Smooth muscle cell (in vitro differentiated cells): Measurements from ENCODE around the gene ZNF366. TPM values are rescaled to one million over a fixed set of nuclear protein-coding genes. Genes with fewer than 3 reads are reported as not detected.

ENCODE experiments used
- DNase-seq: peaks from one replicate; lab custom pipeline; 2025; ENCODE audit not compliant: unreplicated experiment; lab: John Stamatoyannopoulos, UW
- H2AFZ ChIP-seq: fragments of 200-600 bp; sonication (generic); 2 replicates; pipeline ENCODE4 v1.6.0; 2016; ENCODE audit warnings: antibody characterized with exemption, low read depth, mild to moderate bottlenecking
- H3F3A ChIP-seq: fragments of 200-600 bp; sonication (generic); 2 replicates; pipeline ENCODE4 v1.6.0; 2017; ENCODE audit warnings: antibody characterized with exemption, low read depth
- H3K27ac ChIP-seq: fragments of 200-600 bp; sonication (generic); 2 replicates; pipeline ENCODE4 v1.5.1; 2016; ENCODE audit warnings: low read depth, mild to moderate bottlenecking
- H3K27me3 ChIP-seq: fragments of 200-600 bp; sonication (generic); 2 replicates; pipeline ENCODE4 v1.6.1; 2016; ENCODE audit warnings: low read depth, mild to moderate bottlenecking
- H3K36me3 ChIP-seq: fragments of 200-600 bp; sonication (generic); 2 replicates; pipeline ENCODE4 v1.5.1; 2016; ENCODE audit warnings: low read depth
- H3K4me1 ChIP-seq: fragments of 200-600 bp; sonication (generic); 2 replicates; pipeline ENCODE4 v1.5.1; 2016; ENCODE audit warnings: low read depth
- H3K4me2 ChIP-seq: fragments of 200-600 bp; sonication (generic); 2 replicates; pipeline ENCODE4 v1.6.0; 2016; ENCODE audit warnings: mild to moderate bottlenecking
- H3K4me3 ChIP-seq: fragments of 200-600 bp; sonication (generic); 2 replicates; pipeline ENCODE4 v1.5.1; 2016; ENCODE audit warnings: mild to moderate bottlenecking
- H3K79me2 ChIP-seq: fragments of 200-600 bp; sonication (generic); 2 replicates; pipeline ENCODE4 v1.6.0; 2016; ENCODE audit warnings: low read depth, mild to moderate bottlenecking
- H3K9ac ChIP-seq: fragments of 200-600 bp; sonication (generic); 2 replicates; pipeline ENCODE4 v1.6.0; 2016; ENCODE audit warnings: low read depth
- H3K9me3 ChIP-seq: fragments of 200-600 bp; sonication (generic); replicated peaks from 2 replicates; pipeline ENCODE4 v1.5.1; 2016; ENCODE audit warnings: low read depth
- H4K20me1 ChIP-seq: fragments of 200-600 bp; sonication (generic); 2 replicates; pipeline ENCODE4 v1.6.0; 2016; ENCODE audit warnings: low read depth
- WGBS: methylation state at CpG from one replicate; pipeline ENCODE4 v1.1.7; 2016; ENCODE audit warnings: low lambda C conversion rate; 5-methylcytosine and 5-hydroxymethylcytosine counted together
- polyA plus RNA-seq: library from polyadenylated mRNA; unstranded; fragments of >200 nt; fragmentation: Nextera tagmentation; extraction: Ambion mirVana; gene quantifications from 2 replicates; pipeline ENCODE4 v1.2.1, GENCODE V29; 2016
- total RNA-seq: library from RNA; depleted of rRNA; stranded (reverse); fragments of >200 nt; gene quantifications from 2 replicates; pipeline ENCODE4 v1.2.3, GENCODE V29; 2014
- TF ChIP-seq, protein P1 (sequence below): fragments of 200-600 bp; sonication (generic); IDR thresholded peaks from 2 replicates; pipeline ENCODE4 v1.5.1; 2017; ENCODE audit warnings: borderline replicate concordance, mild to moderate bottlenecking, antibody characterized with exemption; ENCODE audit not compliant: insufficient read depth, poor library complexity, severe bottlenecking

Gene ZNF366
- total and polyA plus RNA-seq, 2 experiments from 2014 or later: not detected

DNA sequence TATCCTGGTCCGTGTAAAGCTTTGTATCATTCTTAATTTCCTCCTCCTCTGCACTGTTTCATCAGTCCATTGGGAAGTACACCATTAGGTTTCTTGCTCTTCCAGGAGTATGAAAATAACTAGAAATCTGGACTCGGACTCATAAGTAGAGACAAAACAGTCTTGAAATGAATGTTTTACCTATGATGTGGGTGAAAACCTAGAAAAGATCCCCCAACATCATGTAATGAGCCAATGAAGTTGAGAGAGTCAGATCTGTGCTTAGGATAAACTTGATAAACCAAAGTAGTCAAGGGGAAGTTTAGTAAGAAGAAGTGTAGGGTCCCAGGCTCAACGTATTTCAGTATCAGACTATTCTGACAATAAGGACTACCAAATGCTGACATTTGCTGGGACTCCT, 25.2 kb downstream of the ZNF366 start:
- Histone ChIP-seq H3K4me2 (no peak overlapping the region), H2AFZ (no peak overlapping the region), H3F3A (no peaks in the 10 kb centered on the region), H3K36me3 (no peaks in the 10 kb centered on the region), H3K4me3 (no peak overlapping the region), H3K79me2 (no peaks in the 10 kb centered on the region), H3K9me3 (no peaks in the 10 kb centered on the region), H4K20me1 (no peaks in the 10 kb centered on the region), H3K9ac (no peak overlapping the region), H3K27ac (no peak overlapping the region), H3K27me3 (peaks cover 5% of the 10 kb centered on the region), H3K4me1 (no peaks in the 10 kb centered on the region)
- TF ChIP-seq, protein P1, sequence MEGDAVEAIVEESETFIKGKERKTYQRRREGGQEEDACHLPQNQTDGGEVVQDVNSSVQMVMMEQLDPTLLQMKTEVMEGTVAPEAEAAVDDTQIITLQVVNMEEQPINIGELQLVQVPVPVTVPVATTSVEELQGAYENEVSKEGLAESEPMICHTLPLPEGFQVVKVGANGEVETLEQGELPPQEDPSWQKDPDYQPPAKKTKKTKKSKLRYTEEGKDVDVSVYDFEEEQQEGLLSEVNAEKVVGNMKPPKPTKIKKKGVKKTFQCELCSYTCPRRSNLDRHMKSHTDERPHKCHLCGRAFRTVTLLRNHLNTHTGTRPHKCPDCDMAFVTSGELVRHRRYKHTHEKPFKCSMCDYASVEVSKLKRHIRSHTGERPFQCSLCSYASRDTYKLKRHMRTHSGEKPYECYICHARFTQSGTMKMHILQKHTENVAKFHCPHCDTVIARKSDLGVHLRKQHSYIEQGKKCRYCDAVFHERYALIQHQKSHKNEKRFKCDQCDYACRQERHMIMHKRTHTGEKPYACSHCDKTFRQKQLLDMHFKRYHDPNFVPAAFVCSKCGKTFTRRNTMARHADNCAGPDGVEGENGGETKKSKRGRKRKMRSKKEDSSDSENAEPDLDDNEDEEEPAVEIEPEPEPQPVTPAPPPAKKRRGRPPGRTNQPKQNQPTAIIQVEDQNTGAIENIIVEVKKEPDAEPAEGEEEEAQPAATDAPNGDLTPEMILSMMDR: no peak
- WGBS: 83% methylated on average over 3 of the region's 3 CpGs
- no peak for DNase-seq

DNA sequence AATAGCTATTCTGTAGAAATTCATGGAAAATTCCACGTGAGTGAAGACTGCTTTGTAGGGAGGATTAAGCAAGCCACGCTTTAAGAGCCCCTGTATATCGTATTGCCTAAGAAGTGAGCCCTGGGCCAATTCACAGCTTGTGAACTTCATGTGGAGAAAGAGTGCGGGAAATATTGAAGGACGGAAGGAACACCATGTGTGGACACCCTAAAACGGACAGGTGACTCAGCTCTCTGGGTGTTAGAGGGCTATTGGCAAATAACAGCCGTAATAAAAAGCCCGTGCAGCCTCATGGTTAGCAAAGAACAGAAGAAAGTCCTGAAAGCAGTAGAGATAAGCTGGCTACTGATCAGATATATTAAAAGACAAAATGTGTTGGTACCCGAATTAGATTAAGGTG, 26.4 kb downstream of the ZNF366 start:
- Histone ChIP-seq H3K4me2 (no peak overlapping the region), H3K9ac (no peak overlapping the region), H2AFZ (no peak overlapping the region), H3K27me3 (peaks cover 5% of the 10 kb centered on the region), H3K9me3 (no peaks in the 10 kb centered on the region), H3K4me3 (no peak overlapping the region), H3F3A (no peaks in the 10 kb centered on the region), H3K27ac (no peak overlapping the region), H3K79me2 (no peaks in the 10 kb centered on the region), H3K36me3 (no peaks in the 10 kb centered on the region), H4K20me1 (no peaks in the 10 kb centered on the region), H3K4me1 (no peaks in the 10 kb centered on the region)
- 77% methylated on average over 9 of the region's 9 CpGs for WGBS
- TF ChIP-seq, protein P1: no peak
- no peak for DNase-seq

DNA sequence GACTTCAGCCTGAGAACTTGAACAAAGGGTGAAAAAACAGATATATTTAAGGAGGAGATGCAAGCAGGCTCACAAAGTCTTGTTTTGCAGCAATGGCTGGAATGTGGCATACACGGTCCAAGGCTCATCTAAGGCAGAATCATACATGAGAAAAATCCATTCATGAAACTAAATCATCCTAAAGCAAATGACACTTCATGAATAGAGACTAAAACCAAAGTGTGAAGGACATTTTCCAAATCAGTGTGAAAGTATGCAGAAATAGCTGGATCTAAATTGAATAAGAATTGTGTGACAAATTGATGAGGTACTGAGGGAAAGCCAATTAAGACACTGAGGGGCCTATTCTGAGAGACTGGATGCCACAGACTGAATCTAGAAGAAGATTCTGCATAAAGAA, 27.3 kb downstream of the ZNF366 start:
- no peak overlapping the region for H2AFZ ChIP-seq
- no peaks in the 10 kb centered on the region for H3F3A ChIP-seq
- TF ChIP-seq, protein P1: no peak
- DNase-seq: no peak
- H3K79me2 ChIP-seq: no peaks in the 10 kb centered on the region
- H3K36me3 ChIP-seq: no peaks in the 10 kb centered on the region
- no peak overlapping the region for H3K4me2 ChIP-seq
- H3K27me3 ChIP-seq: peaks cover 5% of the 10 kb centered on the region
- H4K20me1 ChIP-seq: no peaks in the 10 kb centered on the region
- H3K9me3 ChIP-seq: no peaks in the 10 kb centered on the region
- H3K4me1 ChIP-seq: no peaks in the 10 kb centered on the region
- H3K9ac ChIP-seq: no peak overlapping the region
- no peak overlapping the region for H3K27ac ChIP-seq
- no peak overlapping the region for H3K4me3 ChIP-seq
- 92% methylated on average over 1 of the region's 1 CpG for WGBS

DNA sequence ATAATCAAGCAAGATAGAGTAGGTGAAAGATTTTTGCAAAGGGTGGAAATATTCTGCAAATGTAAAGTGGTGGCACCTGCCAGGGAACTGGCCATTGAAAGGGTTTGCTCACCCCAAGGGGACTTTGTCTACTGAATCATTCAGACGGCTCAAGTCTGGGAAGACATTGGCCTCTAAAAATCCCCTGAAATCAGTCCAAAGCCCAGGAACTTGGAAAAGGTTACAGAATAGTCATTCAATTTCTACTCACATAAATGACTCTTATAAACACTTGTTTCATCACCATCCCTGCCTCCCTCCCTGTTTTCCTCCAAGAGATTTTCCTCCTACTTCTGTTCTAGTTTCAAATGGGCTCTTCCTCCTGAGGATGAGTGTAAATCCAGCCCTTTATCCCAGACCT, 28.5 kb downstream of the ZNF366 start:
- H3K27me3 ChIP-seq: peaks cover 5% of the 10 kb centered on the region
- no peak overlapping the region for H3K4me2 ChIP-seq
- no peaks in the 10 kb centered on the region for H3F3A ChIP-seq
- TF ChIP-seq, protein P1: no peak
- H3K4me3 ChIP-seq: no peak overlapping the region
- DNase-seq: no peak
- H2AFZ ChIP-seq: no peak overlapping the region
- no peaks in the 10 kb centered on the region for H3K9me3 ChIP-seq
- no peaks in the 10 kb centered on the region for H3K4me1 ChIP-seq
- no peaks in the 10 kb centered on the region for H3K36me3 ChIP-seq
- no peak overlapping the region for H3K27ac ChIP-seq
- H4K20me1 ChIP-seq: no peaks in the 10 kb centered on the region
- H3K79me2 ChIP-seq: no peaks in the 10 kb centered on the region
- 81% methylated on average over 1 of the region's 1 CpG for WGBS
- no peak overlapping the region for H3K9ac ChIP-seq
